ENCODE data around the gene RUSF1.

Gene RUSF1

GRCh38 chr16:31502981-31503380 lies 5.2 kb downstream of the RUSF1 start:
- no peak for DNase-seq
- TF ChIP-seq GATA1 (IDR thresholded peaks at IDR 0.05; ENCODE audit: low read depth, low read length) = no peak
- TF ChIP-seq POLR2A (IDR thresholded peaks at IDR 0.05; ENCODE audit: low read length) = no peak

DNA sequence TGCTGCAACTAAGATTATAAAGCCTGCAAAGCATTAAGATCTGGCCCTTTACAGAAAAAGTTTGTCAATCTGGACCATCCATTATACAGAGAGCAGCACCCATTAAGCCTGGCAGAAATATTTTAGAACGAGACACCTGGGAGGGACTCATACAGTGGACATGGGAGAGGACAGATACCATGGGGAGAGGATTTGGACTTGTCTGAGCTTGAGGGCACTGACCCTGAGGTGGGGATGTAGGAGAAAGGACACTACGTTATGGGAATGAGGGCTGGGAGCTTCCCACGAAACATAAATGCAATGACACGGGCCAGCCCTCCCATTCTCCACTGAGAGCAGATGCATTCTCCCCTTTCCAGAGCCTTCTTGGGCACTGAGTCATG lies 6.2 kb downstream of the RUSF1 start:
- no peak for DNase-seq
- no peak for TF ChIP-seq GATA1 (IDR thresholded peaks at IDR 0.05; ENCODE audit: low read depth, low read length)
- no peak for TF ChIP-seq POLR2A (IDR thresholded peaks at IDR 0.05; ENCODE audit: low read length)

GRCh38 chr16:31501226-31501965 lies 6.8 kb downstream of the RUSF1 start:
- DNase-seq = no peak
- no peak for TF ChIP-seq GATA1 (IDR thresholded peaks at IDR 0.05; ENCODE audit: low read depth, low read length)
- no peak for TF ChIP-seq POLR2A (IDR thresholded peaks at IDR 0.05; ENCODE audit: low read length)

GRCh38 chr16:31499928-31500327 lies 8.3 kb downstream of the RUSF1 start:
- DNase-seq = no peak
- no peak for TF ChIP-seq GATA1 (IDR thresholded peaks at IDR 0.05; ENCODE audit: low read depth, low read length)
- TF ChIP-seq POLR2A (IDR thresholded peaks at IDR 0.05; ENCODE audit: low read length) = no peak

DNA sequence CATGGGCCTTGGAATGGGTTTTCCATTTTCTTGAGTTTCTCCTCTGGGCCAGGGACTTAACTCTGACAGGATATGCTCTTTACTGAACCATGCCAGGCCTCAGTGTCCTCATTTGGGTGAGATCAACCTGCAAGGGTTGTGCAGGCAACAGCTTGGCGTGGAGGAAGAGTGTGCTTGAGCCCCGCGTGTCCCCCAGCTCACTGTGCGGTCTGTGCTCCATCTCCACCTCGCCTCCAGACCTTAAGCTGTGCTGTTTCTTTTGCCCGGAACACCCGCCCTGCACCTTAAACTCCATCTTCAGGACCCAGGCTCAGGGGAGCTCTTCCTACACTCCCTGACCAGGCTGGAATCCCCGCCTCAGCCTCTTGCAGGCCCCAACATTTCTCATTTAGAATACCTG lies 9.7 kb downstream of the RUSF1 start:
- no peak for TF ChIP-seq GATA1 (IDR thresholded peaks at IDR 0.05; ENCODE audit: low read depth, low read length)
- DNase-seq = no peak

GRCh38 chr16:31496670-31497069 lies 11.5 kb downstream of the RUSF1 start:
- TF ChIP-seq POLR2A (IDR thresholded peaks at IDR 0.05; ENCODE audit: low read length) = no peak
- no peak for TF ChIP-seq GATA1 (IDR thresholded peaks at IDR 0.05; ENCODE audit: low read depth, low read length)
- no peak for DNase-seq

DNA sequence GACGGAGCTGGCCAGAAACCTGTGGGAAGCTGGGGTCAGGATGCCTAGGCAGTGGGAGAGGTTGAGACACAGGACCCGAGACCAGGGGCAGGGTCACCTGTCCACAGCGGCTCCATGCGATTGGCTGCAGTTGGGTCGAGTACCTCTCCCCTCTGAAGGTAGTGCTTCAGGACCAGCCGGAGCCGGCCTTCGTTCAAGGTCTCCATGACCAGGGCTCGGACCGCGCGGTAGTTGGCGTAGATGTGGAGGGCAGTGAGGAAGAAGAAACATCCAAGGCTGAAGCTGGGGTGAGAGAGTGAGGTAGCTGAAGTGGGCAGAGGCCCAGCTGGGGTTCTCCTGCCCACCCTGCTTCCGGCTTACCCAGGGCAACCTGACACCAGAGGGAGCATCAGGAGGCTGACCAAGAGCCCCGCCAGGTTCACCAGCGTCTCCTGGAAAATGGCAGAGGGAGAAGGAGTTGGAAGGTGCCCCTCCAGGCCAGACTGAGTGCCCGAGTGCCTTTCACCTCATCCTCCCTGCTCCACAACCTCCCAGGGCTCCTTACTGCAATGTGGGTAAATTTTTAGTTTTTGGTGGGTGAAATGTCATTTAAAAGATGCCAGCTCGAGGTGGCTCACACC lies 14.6 kb downstream of the RUSF1 start:
- DNase-seq = no peak

DNA sequence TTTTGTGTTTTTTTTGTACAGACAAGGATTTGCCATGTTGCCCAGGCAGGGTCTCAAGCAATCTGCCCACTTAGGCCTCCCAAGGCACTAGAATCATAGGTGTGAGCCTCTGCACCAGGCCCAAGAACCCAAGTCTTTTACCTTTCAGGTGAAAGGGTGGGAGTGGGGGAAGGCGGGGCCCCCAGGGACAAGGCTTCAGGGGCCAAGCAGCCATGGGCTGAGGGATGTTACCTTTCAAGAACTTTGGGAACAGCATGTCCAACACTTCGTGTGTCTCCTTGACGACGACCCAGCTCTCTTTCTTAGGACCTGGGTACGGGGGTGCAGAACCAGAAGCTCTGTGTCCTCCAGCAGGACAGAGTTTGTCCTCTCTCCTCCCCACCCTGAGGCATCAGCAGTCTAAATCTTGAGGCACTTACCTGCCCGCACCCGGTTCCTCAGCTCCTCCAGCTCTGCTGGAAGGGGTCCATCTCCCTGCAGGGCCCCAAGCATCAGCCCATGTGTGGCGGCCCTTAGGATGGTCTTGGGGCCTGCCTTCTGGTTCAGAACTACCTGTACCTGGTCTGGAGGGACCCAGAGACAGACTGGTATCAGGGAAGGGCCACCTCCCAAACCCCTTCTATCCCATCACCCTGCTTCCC lies 16.3 kb downstream of the RUSF1 start:
- no peak for DNase-seq

More for the DNA sequence above, 14.6 kb downstream of the RUSF1 start:
- TF ChIP-seq GATA1 (IDR thresholded peaks at IDR 0.05; ENCODE audit: low read depth, low read length) = no peak
- no peak for TF ChIP-seq POLR2A (IDR thresholded peaks at IDR 0.05; ENCODE audit: low read length)

DNA sequence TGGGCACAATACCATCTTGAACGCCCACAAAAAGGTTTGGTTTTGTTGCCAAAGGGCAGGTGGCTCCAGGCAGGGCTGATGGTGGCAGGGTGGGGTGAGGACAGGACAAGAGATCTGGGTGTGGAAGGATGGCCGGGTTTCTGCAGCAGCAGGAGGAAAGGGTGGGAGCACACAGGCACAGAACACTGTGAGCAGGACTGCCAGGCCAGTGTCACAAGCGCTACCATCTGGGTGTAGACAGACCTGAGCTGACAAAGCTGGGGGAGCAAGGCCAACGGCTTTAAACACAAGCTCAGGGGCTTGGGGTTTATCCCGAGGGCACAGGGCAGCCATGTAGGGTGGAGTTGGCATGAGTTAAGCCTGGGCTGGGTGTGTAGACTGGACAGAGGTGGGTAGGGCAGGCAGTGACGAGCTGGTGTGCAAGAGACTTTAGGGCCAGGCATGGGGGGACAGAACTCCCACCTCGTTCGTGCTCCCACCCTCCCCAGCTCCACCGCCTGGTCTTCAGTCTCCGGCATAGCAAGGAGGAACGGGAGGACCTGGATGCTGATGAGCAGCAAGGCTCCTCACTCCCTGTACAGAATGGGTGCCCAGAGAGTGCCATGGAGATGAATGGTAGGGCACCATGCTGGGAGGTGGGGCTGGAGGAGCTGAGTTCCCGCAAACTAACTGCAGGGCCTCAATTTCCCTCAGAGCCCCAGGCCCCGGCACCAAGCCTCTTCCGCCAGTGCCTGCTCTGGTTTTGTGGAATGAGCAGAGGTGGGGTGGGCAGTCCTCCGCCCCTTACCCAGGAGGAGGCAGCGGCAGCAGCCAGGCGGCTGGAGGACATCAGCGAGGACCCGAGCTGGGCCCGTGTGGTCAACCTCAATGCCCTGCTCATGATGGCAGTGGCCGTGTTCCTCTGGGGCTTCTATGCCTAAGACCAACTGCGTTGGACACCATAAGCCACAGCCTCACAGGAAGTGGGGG lies 18.3 kb downstream of the RUSF1 start:
- TF ChIP-seq GATA1 (IDR thresholded peaks at IDR 0.05; ENCODE audit: low read depth, low read length) = no peak
- no peak for TF ChIP-seq POLR2A (IDR thresholded peaks at IDR 0.05; ENCODE audit: low read length)
- DNase-seq = no peak

More for the DNA sequence above, 16.3 kb downstream of the RUSF1 start:
- TF ChIP-seq POLR2A (IDR thresholded peaks at IDR 0.05; ENCODE audit: low read length) (no peak), GATA1 (IDR thresholded peaks at IDR 0.05; ENCODE audit: low read depth, low read length) (no peak)

DNA sequence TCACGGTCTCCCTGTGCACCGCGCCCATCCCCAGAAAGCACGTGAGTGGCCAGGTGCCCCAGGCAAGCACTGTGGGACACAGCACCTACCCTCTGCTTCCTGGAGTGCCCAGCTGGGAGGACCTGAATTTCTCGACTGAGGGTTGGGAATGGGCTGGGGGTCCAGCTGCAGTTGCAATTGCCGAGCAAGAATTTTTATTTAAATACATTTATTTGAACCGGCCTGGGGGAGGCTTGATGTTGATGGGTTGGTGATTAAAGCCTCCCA lies 19.0 kb downstream of the RUSF1 start:
- DNase-seq = no peak
- TF ChIP-seq POLR2A (IDR thresholded peaks at IDR 0.05; ENCODE audit: low read length) = no peak
- no peak for TF ChIP-seq GATA1 (IDR thresholded peaks at IDR 0.05; ENCODE audit: low read depth, low read length)

DNA sequence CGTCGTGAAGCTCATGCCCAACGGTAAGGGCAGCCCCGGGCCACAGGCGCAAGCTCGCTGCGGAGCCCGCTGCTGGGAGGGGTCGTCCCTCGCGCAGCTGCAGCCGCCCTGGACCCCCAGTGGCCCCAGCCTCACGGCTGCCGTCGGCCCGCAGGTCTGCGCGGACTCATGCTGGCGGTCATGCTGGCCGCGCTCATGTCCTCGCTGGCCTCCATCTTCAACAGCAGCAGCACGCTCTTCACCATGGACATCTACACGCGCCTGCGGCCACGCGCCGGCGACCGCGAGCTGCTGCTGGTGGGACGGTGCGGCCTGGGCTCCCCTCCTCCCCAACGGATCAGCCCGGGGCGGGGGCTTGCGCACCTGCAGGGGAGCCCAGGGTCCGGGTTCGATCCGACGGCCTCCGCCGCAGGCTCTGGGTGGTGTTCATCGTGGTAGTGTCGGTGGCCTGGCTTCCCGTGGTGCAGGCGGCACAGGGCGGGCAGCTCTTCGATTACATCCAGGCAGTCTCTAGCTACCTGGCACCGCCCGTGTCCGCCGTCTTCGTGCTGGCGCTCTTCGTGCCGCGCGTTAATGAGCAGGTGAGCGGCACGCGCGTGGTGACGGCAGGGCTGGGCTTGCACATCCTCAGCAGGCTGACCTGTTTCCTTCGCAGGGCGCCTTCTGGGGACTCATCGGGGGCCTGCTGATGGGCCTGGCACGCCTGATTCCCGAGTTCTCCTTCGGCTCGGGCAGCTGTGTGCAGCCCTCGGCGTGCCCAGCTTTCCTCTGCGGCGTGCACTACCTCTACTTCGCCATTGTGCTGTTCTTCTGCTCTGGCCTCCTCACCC lies 19.5 kb downstream of the RUSF1 start:
- DNase-seq = peak in 1 of 2 experiments; percentile 45
- no peak for TF ChIP-seq POLR2A (IDR thresholded peaks at IDR 0.05; ENCODE audit: low read length)
- no peak for TF ChIP-seq GATA1 (IDR thresholded peaks at IDR 0.05; ENCODE audit: low read depth, low read length)

DNA sequence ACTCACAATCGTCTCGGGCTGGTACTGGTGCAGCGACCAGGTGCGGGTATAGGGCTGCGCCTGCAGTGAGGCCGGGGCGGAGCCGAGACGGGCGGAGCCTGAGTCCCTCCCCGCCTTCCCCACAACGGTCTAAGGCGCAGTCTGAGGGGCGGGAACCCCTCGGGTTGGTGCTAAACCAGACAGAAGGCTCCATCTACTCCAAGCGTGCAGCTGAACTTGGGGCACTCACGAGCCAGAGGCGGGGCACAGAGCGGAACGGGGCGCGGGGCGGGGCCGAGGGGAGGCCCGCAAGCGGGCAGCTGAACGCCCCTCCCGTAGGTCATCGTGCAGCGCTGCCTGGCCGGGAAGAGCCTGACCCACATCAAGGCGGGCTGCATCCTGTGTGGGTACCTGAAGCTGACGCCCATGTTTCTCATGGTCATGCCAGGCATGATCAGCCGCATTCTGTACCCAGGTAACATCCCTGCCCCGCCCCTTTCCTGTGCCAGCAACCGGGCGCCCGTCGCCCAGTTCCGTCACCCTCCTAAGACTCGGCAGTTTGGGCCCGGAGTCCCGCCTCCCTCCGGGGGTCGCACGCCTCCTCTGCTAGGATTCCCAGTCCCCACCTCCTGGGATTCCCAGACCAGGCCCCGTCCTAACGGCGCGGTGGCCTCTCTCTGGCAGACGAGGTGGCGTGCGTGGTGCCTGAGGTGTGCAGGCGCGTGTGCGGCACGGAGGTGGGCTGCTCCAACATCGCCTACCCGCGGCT lies 20.3 kb downstream of the RUSF1 start:
- peak; percentile 80 to 84 for DNase-seq
- peak; percentile 43 for TF ChIP-seq POLR2A (IDR thresholded peaks at IDR 0.05; ENCODE audit: low read length)
- no peak for TF ChIP-seq GATA1 (IDR thresholded peaks at IDR 0.05; ENCODE audit: low read depth, low read length)

Measured in erythroblast (primary cell).